HFF-Myc (cell line): Measurements from ENCODE around the gene CREB3.

ENCODE experiments used
- DNase-seq: peaks from one replicate; pipeline ENCODE4 v3.0.0-alpha.2; 2011; ENCODE audit warnings: low read depth; ENCODE audit errors: extremely low read depth
- H3K4me3 ChIP-seq: replicated peaks from 2 replicates; pipeline ENCODE4 v1.5.1; 2011; ENCODE audit warnings: low read depth, mild to moderate bottlenecking, control low read depth, low read length
- CTCF ChIP-seq: IDR thresholded peaks from 2 replicates; pipeline ENCODE4 v1.5.1; 2012; ENCODE audit warnings: mild to moderate bottlenecking, low read depth, low read length, control low read depth; ENCODE audit errors: missing control alignments

CREB3 gene

GRCh38 chr9:35732185-35732799, at the start of gene CREB3, which contains the start of gene TLN1:
CREB3 (plus strand) TSS chr9:35732666; CDS start chr9:35732773, 107 bp downstream.
TLN1 (minus strand) TSS chr9:35732195; CDS start chr9:35725694, 6,501 bp downstream.
- peak; percentile 96 for DNase-seq
- no peak for TF ChIP-seq CTCF

GRCh38 chr9:35683323-35683722, 49.1 kb upstream of the CREB3 start:
- no peak for TF ChIP-seq CTCF

More at GRCh38 chr9:35732185-35732799, at the start of gene CREB3, which contains the start of gene TLN1:
- peak within 1 kb of the TSS; percentile 83 for H3K4me3 ChIP-seq

GRCh38 chr9:35684921-35685320, 47.5 kb upstream of the CREB3 start:
- no peak overlapping the region for H3K4me3 ChIP-seq
- no peak for TF ChIP-seq CTCF
- DNase-seq, result no peak

More at GRCh38 chr9:35683323-35683722, 49.1 kb upstream of the CREB3 start:
- H3K4me3 ChIP-seq, result no peak overlapping the region
- no peak for DNase-seq

GRCh38 chr9:35685506-35685905, 47.0 kb upstream of the CREB3 start:
- TF ChIP-seq CTCF, result no peak
- no peak overlapping the region for H3K4me3 ChIP-seq
- DNase-seq, result no peak

- peak overlapping the region; percentile 100 for H3K4me3 ChIP-seq
- DNase-seq, result no peak
- TF ChIP-seq CTCF, result no peak
Measured at GRCh38 chr9:35686222-35687203, 46.0 kb upstream of the CREB3 start.

GRCh38 chr9:35687306-35687705, 45.2 kb upstream of the CREB3 start:
- TF ChIP-seq CTCF, result no peak
- DNase-seq, result no peak
- H3K4me3 ChIP-seq, result peak overlapping the region; percentile 100
